HEK293T (cell line): ENCODE measurements around the gene RHBDL1.
"Not testable (repeated sequence)": the region's sequence is repeated elsewhere in the genome, so short reads cannot be mapped to it uniquely, and the experiment has no call there.

Experiments used
- ELF4 ChIP-seq: fragments of 450-650 bp; IDR thresholded peaks from 2 replicates; pipeline ENCODE4 v1.6.1; 2017; ENCODE audit warnings: antibody characterized with exemption
- FOXA1 ChIP-seq: fragments of 450-650 bp; IDR thresholded peaks from 2 replicates; pipeline ENCODE4 v1.6.1; 2016; ENCODE audit warnings: mild to moderate bottlenecking
- FOXM1 ChIP-seq: fragments of 450-650 bp; IDR thresholded peaks from 2 replicates; pipeline ENCODE4 v1.6.1; 2017; ENCODE audit warnings: mild to moderate bottlenecking, borderline replicate concordance
- L3MBTL2 ChIP-seq: fragments of 450-650 bp; conservative IDR thresholded peaks from 2 replicates; pipeline ENCODE4 v1.6.1; 2016; ENCODE audit warnings: mild to moderate bottlenecking
- LEF1 ChIP-seq: fragments of 450-650 bp; IDR thresholded peaks from 2 replicates; pipeline ENCODE4 v1.6.1; 2017; ENCODE audit warnings: mild to moderate bottlenecking, borderline replicate concordance
- SP1 ChIP-seq: fragments of 450-650 bp; IDR thresholded peaks from 2 replicates; pipeline ENCODE4 v1.6.1; 2017
- SUZ12 ChIP-seq: fragments of 450-650 bp; IDR thresholded peaks from 2 replicates; pipeline ENCODE4 v1.6.1; 2016; ENCODE audit warnings: mild to moderate bottlenecking
- ZNF384 ChIP-seq: fragments of 450-650 bp; IDR thresholded peaks from 2 replicates; pipeline ENCODE4 v1.6.1; 2016

DNA sequence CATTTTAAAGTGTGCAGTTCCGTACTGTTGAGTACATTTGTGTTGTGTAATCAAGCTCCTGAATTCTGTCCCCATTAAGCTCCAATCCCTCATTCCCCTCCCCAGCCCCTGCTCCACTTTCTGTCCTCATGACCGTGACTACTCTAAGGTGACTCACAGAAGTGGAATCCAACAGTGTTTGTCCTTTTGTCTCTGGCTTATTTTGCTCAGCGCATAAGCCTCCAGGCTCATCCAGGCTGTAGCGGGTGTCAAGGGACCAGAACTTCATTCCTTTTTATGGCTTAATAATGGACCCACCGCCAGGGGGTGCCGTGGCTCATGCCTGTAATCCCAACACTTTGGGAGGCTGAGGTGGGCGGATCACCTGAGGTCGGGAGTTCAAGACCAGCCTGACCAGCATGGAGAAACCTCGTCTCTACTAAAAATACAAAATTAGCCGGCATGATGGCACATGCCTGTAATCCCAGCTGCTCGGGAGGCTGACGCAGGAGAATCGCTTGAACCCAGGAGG is 37.3 kb downstream of the RHBDL1 start:
- not testable (repeated sequence) for TF ChIP-seq ZNF384, LEF1, SUZ12, ELF4, FOXA1, FOXM1, L3MBTL2, SP1
